ENCODE measurements around the gene FIGLA. TPM values are rescaled to one million over a fixed set of nuclear protein-coding genes. Genes with fewer than 3 reads are reported as not detected.
A peak's percentile ranks its signal among the peaks of the same experiment; 100 is the strongest.

FIGLA gene
- total and polyA plus RNA-seq, 2 experiments from 2014 or later = not detected

- Histone ChIP-seq H3K79me2 (no peaks in the 10 kb centered on the region), H3K27ac (no peak overlapping the region), H3K36me3 (replicated peaks; ENCODE audit: insufficient read depth, low read depth) (no peaks in the 10 kb centered on the region), H3K9me2 (replicated peaks; ENCODE audit: insufficient read depth) (no peaks in the 10 kb centered on the region), H3K4me3 (no peak overlapping the region), H3K9me3 (ENCODE audit: low read depth) (no peaks in the 10 kb centered on the region), H4K20me1 (ENCODE audit: insufficient read depth, poor library complexity, severe bottlenecking) (no peaks in the 10 kb centered on the region), H2AFZ (no peak overlapping the region), H3K27me3 (peaks cover 15% of the 10 kb centered on the region), H3K4me2 (no peak overlapping the region), H3K4me1 (ENCODE audit: insufficient read depth) (no peaks in the 10 kb centered on the region)
- no peak for DNase-seq (ENCODE audit: low spot score)
- TF ChIP-seq EZH2phosphoT487 (IDR thresholded peaks at IDR 0.05; ENCODE audit: low read depth, severe bottlenecking, unreplicated experiment) (no peak), EZH2 (IDR thresholded peaks at IDR 0.05; ENCODE audit: borderline replicate concordance) (no peak), CTCF (IDR thresholded peaks at IDR 0.05; ENCODE audit: poor library complexity) (no peak)
- WGBS (ENCODE audit: low lambda C conversion rate, missing lambda C conversion rate) = 48% methylated on average over 2 of the region's 2 CpGs
Observed at GRCh38 chr2:70797506-70797905, 7.1 kb upstream of the FIGLA start.

- DNase-seq (ENCODE audit: low spot score) = peak; percentile 18
- H3K9me2 ChIP-seq (replicated peaks; ENCODE audit: insufficient read depth) = no peaks in the 10 kb centered on the region
- H3K79me2 ChIP-seq = no peaks in the 10 kb centered on the region
- H3K27me3 ChIP-seq = peaks cover 24% of the 10 kb centered on the region
- H3K9me3 ChIP-seq (ENCODE audit: low read depth) = no peaks in the 10 kb centered on the region
- no peaks in the 10 kb centered on the region for H3K4me1 ChIP-seq (ENCODE audit: insufficient read depth)
- no peak overlapping the region for H3K27ac ChIP-seq
- H3K4me2 ChIP-seq = no peak overlapping the region
- no peak overlapping the region for H3K4me3 ChIP-seq
- 55% methylated on average over 1 of the region's 1 CpG for WGBS (ENCODE audit: low lambda C conversion rate, missing lambda C conversion rate)
- no peaks in the 10 kb centered on the region for H3K36me3 ChIP-seq (replicated peaks; ENCODE audit: insufficient read depth, low read depth)
- no peak overlapping the region for H2AFZ ChIP-seq
- no peaks in the 10 kb centered on the region for H4K20me1 ChIP-seq (ENCODE audit: insufficient read depth, poor library complexity, severe bottlenecking)
- TF ChIP-seq CTCF (IDR thresholded peaks at IDR 0.05; ENCODE audit: poor library complexity) (no peak), EZH2 (IDR thresholded peaks at IDR 0.05; ENCODE audit: borderline replicate concordance) (no peak), EZH2phosphoT487 (IDR thresholded peaks at IDR 0.05; ENCODE audit: low read depth, severe bottlenecking, unreplicated experiment) (no peak)
Observed at GRCh38 chr2:70796262-70796661, 5.8 kb upstream of the FIGLA start.

- TF ChIP-seq EZH2 (IDR thresholded peaks at IDR 0.05; ENCODE audit: borderline replicate concordance) = no peak
- no peak overlapping the region for H3K4me2 ChIP-seq
- H3K36me3 ChIP-seq (replicated peaks; ENCODE audit: insufficient read depth, low read depth) = no peaks in the 10 kb centered on the region
- H3K27me3 ChIP-seq = peaks cover 33% of the 10 kb centered on the region
- H4K20me1 ChIP-seq (ENCODE audit: insufficient read depth, poor library complexity, severe bottlenecking) = no peaks in the 10 kb centered on the region
- no peak for DNase-seq (ENCODE audit: low spot score)
- H3K9me3 ChIP-seq (ENCODE audit: low read depth) = no peaks in the 10 kb centered on the region
- no peak overlapping the region for H3K27ac ChIP-seq
- no peak overlapping the region for H2AFZ ChIP-seq
- no peaks in the 10 kb centered on the region for H3K79me2 ChIP-seq
- no peaks in the 10 kb centered on the region for H3K9me2 ChIP-seq (replicated peaks; ENCODE audit: insufficient read depth)
- 68% methylated on average over 4 of the region's 4 CpGs for WGBS (ENCODE audit: low lambda C conversion rate, missing lambda C conversion rate)
- no peak overlapping the region for H3K4me3 ChIP-seq
- H3K4me1 ChIP-seq (ENCODE audit: insufficient read depth) = no peaks in the 10 kb centered on the region
Observed at GRCh38 chr2:70795164-70795995, 4.9 kb upstream of the FIGLA start.

GRCh38 chr2:70793450-70793849, 3.0 kb upstream of the FIGLA start:
- Histone ChIP-seq H4K20me1 (ENCODE audit: insufficient read depth, poor library complexity, severe bottlenecking) (no peaks in the 10 kb centered on the region), H3K36me3 (replicated peaks; ENCODE audit: insufficient read depth, low read depth) (no peaks in the 10 kb centered on the region), H3K4me1 (ENCODE audit: insufficient read depth) (peaks cover 7% of the 10 kb centered on the region), H3K9me2 (replicated peaks; ENCODE audit: insufficient read depth) (no peaks in the 10 kb centered on the region), H3K27me3 (peaks cover 51% of the 10 kb centered on the region), H2AFZ (no peak overlapping the region), H3K79me2 (no peaks in the 10 kb centered on the region), H3K4me2 (no peak overlapping the region), H3K4me3 (no peak overlapping the region), H3K27ac (no peak overlapping the region), H3K9me3 (ENCODE audit: low read depth) (no peaks in the 10 kb centered on the region)
- DNase-seq (ENCODE audit: low spot score) = no peak
- no peak for TF ChIP-seq EZH2phosphoT487 (IDR thresholded peaks at IDR 0.05; ENCODE audit: low read depth, severe bottlenecking, unreplicated experiment)
- TF ChIP-seq CTCF (IDR thresholded peaks at IDR 0.05; ENCODE audit: poor library complexity) = no peak
- TF ChIP-seq EZH2 (IDR thresholded peaks at IDR 0.05; ENCODE audit: borderline replicate concordance) = no peak
- WGBS (ENCODE audit: low lambda C conversion rate, missing lambda C conversion rate) = 88% methylated on average over 2 of the region's 2 CpGs
